Stomach (tissue), 4 donors: ENCODE measurements around the gene NEAT1.

Experiments
- EP300 ChIP-seq: sonication (generic); formaldehyde crosslinking; IDR thresholded peaks from one replicate; pipeline ENCODE4 v1.6.1; 2017; ENCODE audit warnings: antibody characterized with exemption
- POLR2A ChIP-seq, 4 donors: fragments of 450-650 bp; IDR thresholded peaks; one replicate each; pipeline ENCODE4 v1.6.1; 2016; ENCODE audit warnings: antibody characterized with exemption in 4 of 4, control low read depth in 2 of 4, mild to moderate bottlenecking in 1 of 4, moderate library complexity in 1 of 4
- TF ChIP-seq, protein P1 (sequence below), 7 experiments: fragments of 450-650 bp in 4 of 7; fragments of 200-600 bp in 3 of 7; sonication (generic) in 3 of 7; IDR thresholded peaks; one replicate each; pipeline ENCODE4 v1.5.1; 2016 to 2019; ENCODE audit warnings: antibody characterized with exemption in 7 of 7, control low read depth in 2 of 7, mild to moderate bottlenecking in 1 of 7

DNA sequence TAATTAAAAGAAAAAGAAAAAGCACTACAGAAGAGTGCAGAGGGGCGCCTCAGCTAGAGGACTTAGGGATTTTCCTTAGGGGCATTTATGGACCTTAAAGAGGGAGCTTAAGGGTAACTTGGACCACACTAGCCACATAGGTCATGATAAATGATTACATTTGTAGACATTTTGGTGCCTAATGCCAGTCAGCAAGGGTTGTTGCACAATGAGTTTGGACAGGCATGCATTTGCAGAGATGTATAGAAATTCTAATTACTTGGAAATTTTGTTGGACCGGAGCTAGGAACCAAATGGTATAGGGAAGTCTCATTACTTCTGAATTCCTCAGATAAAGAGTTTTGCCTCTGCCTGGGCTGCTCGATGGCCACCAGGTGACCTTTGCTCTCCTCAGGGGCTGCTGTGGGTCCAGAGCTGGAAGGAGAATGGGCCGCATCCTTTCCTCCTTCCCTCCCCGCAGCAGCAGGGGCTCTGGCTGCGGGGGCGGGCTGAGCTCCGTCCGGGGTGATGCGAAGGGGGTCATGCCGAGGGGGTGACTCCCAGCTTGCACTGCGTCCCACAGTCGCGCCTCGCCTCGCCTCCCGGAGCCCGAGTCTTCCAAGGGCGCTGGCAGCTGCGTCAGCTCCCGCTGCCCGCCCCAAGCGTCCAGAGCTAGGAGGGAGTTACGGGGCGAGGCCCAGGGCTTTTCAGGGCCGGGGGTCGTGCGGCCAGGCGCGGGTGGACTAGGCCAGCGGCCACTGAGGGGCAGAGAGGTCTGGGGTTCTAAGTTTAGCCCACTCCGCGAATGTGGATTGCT lies 56.0 kb downstream of the NEAT1 start:
- TF ChIP-seq, protein P1, sequence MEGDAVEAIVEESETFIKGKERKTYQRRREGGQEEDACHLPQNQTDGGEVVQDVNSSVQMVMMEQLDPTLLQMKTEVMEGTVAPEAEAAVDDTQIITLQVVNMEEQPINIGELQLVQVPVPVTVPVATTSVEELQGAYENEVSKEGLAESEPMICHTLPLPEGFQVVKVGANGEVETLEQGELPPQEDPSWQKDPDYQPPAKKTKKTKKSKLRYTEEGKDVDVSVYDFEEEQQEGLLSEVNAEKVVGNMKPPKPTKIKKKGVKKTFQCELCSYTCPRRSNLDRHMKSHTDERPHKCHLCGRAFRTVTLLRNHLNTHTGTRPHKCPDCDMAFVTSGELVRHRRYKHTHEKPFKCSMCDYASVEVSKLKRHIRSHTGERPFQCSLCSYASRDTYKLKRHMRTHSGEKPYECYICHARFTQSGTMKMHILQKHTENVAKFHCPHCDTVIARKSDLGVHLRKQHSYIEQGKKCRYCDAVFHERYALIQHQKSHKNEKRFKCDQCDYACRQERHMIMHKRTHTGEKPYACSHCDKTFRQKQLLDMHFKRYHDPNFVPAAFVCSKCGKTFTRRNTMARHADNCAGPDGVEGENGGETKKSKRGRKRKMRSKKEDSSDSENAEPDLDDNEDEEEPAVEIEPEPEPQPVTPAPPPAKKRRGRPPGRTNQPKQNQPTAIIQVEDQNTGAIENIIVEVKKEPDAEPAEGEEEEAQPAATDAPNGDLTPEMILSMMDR (IDR thresholded peaks at IDR 0.05), result no peak
- TF ChIP-seq POLR2A (IDR thresholded peaks at IDR 0.05), result no peak
- no peak for TF ChIP-seq EP300
